RWPE2 (cell line): ENCODE measurements around the gene DICER1.

ENCODE experiments used
- ATAC-seq: fragments of 200-7000 bp; cut with Tn5 transposase; 3 replicates; pipeline ENCODE4 v1.9.1; 2021; ENCODE audit warnings: low read depth
- DNase-seq: peaks from one replicate; pipeline ENCODE4 v3.0.0-alpha.2; 2020; ENCODE audit warnings: low spot score
- H3K27ac ChIP-seq: fragments of 450-650 bp; 2 replicates; pipeline ENCODE4 v1.5.1; 2017; ENCODE audit warnings: mild to moderate bottlenecking; ENCODE audit not compliant: poor library complexity, severe bottlenecking
- H3K27me3 ChIP-seq: fragments of 250-450 bp; sonication (Bioruptor Pico); 2 replicates; pipeline ENCODE4 v1.5.1; 2021; ENCODE audit warnings: mild to moderate bottlenecking, moderate library complexity; ENCODE audit not compliant: insufficient read depth, poor library complexity, severe bottlenecking
- H3K36me3 ChIP-seq: fragments of 250-450 bp; sonication (Bioruptor Pico); 2 replicates; pipeline ENCODE4 v1.5.1; 2020; ENCODE audit warnings: low read depth, mild to moderate bottlenecking, moderate library complexity
- H3K4me1 ChIP-seq: fragments of 250-450 bp; sonication (Bioruptor Pico); 2 replicates; pipeline ENCODE4 v1.5.1; 2021; ENCODE audit warnings: mild to moderate bottlenecking, moderate library complexity; ENCODE audit not compliant: insufficient read depth, poor library complexity, severe bottlenecking
- H3K4me3 ChIP-seq: fragments of 250-450 bp; sonication (Bioruptor Pico); 2 replicates; pipeline ENCODE4 v1.5.1; 2021; ENCODE audit warnings: mild to moderate bottlenecking, moderate library complexity; ENCODE audit not compliant: severe bottlenecking
- H3K9me3 ChIP-seq: fragments of 250-450 bp; sonication (Bioruptor Pico); 2 replicates; pipeline ENCODE4 v1.5.1; 2021; ENCODE audit warnings: mild to moderate bottlenecking, moderate library complexity; ENCODE audit not compliant: severe bottlenecking
- CTCF ChIP-seq: fragments of 450-650 bp; IDR thresholded peaks from one replicate; pipeline ENCODE4 v1.5.1; 2017; ENCODE audit warnings: mild to moderate bottlenecking, moderate library complexity; ENCODE audit not compliant: poor library complexity, severe bottlenecking

The DICER1 gene

DNA sequence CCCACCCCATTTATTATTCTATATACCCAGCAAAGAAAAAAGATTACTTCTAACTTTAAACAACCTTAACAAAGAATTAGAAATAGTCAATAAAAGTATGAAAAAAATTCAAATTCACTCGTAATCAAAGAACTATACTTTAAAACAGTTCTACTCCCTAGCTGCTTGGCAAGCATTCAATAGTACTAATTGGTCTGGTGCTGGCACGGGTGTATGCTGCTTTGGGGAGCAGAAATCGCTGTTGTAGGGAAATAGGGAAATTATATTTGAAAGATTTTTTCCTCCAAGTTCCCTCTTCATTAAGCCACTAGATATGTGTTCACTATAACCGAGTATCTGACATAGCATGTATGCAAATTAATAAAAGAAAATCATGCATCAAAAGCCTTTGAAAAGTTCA, 65.7 kb downstream of the DICER1 start:
- Histone ChIP-seq H3K27me3 (no peaks in the 10 kb centered on the region), H3K4me1 (no peaks in the 10 kb centered on the region), H3K4me3 (no peak overlapping the region), H3K9me3 (no peaks in the 10 kb centered on the region), H3K36me3 (peaks cover 92% of the 10 kb centered on the region), H3K27ac (no peak overlapping the region)
- TF ChIP-seq CTCF, result no peak
- DNase-seq, result no peak
- no peak for ATAC-seq

GRCh38 chr14:95088665-95089064, 68.7 kb downstream of the DICER1 start:
- H3K9me3 ChIP-seq, result no peaks in the 10 kb centered on the region
- H3K4me1 ChIP-seq, result no peaks in the 10 kb centered on the region
- DNase-seq (no peak), ATAC-seq (no peak)
- TF ChIP-seq CTCF, result no peak
- H3K4me3 ChIP-seq, result no peak overlapping the region
- no peaks in the 10 kb centered on the region for H3K27me3 ChIP-seq
- H3K27ac ChIP-seq, result no peak overlapping the region
- H3K36me3 ChIP-seq, result peaks cover 78% of the 10 kb centered on the region

- TF ChIP-seq CTCF, result no peak
- DNase-seq, result no peak
- Histone ChIP-seq H3K36me3 (peaks cover 68% of the 10 kb centered on the region), H3K27ac (no peak overlapping the region), H3K9me3 (no peaks in the 10 kb centered on the region), H3K4me1 (no peaks in the 10 kb centered on the region), H3K4me3 (no peak overlapping the region), H3K27me3 (no peaks in the 10 kb centered on the region)
- no peak for ATAC-seq
Observed at GRCh38 chr14:95087619-95088018, 69.7 kb downstream of the DICER1 start.

DNA sequence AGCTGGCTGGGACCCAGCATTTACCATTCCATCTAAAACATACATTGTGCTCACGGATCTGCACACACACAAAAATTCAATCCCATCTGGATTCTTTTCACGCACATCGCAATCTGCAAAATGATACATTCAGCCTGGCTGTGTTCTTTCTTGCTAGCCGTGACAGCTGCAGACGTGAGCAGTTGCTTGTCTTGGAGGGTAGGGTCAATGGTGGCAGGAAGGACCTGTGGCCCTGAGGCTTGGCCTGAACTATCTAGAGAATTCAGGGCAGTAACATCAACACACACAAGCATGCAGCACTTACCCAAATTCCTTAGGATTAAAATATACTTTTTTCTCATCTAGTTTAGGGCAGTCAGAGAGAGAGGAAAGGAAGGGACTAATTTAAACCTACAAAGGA, 72.0 kb downstream of the DICER1 start:
- Histone ChIP-seq H3K36me3 (peaks cover 45% of the 10 kb centered on the region), H3K9me3 (no peaks in the 10 kb centered on the region), H3K4me1 (no peaks in the 10 kb centered on the region), H3K4me3 (no peak overlapping the region), H3K27ac (no peak overlapping the region), H3K27me3 (no peaks in the 10 kb centered on the region)
- TF ChIP-seq CTCF, result no peak
- DNase-seq (no peak), ATAC-seq (no peak)

DNA sequence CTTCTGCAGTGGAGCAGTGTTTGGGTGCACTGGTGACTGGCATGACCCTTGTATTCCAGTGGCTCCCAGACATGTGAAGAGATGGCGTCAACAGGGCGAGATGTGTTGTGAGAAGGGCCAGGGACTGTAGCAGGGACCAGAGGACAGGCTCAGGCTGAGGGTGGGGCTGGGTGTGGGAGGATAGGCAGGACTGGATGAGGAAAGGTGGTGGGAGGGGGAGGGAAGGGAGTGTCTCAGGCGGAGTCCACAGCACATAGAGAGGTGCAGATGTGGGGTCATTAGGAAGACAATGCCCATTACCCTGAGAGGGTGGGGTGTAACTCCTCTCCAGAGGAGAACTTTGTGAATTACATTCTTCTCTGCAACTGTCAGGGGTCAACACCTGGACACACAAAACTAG, 78.5 kb downstream of the DICER1 start:
- H3K9me3 ChIP-seq, result no peaks in the 10 kb centered on the region
- TF ChIP-seq CTCF, result no peak
- ATAC-seq (no peak), DNase-seq (no peak)
- no peaks in the 10 kb centered on the region for H3K4me1 ChIP-seq
- no peaks in the 10 kb centered on the region for H3K27me3 ChIP-seq
- H3K36me3 ChIP-seq, result no peaks in the 10 kb centered on the region
- H3K27ac ChIP-seq, result no peak overlapping the region
- H3K4me3 ChIP-seq, result no peak overlapping the region
